GM23338 (cell line): ENCODE results near the gene MEIOSIN. TPM values are rescaled to one million over a fixed set of nuclear protein-coding genes. Genes with fewer than 3 reads are reported as not detected.
A peak's percentile ranks its signal among the peaks of the same experiment; 100 is the strongest.

Experiments used
- ATAC-seq: fragments of 200-7000 bp; cut with Tn5 transposase; 3 replicates; pipeline ENCODE4 v1.9.1; 2020
- DNase-seq: peaks from one replicate; pipeline ENCODE4 v3.0.0-alpha.2; 2015; ENCODE audit warnings: low spot score
- H2AFZ ChIP-seq: fragments of 200-600 bp; sonication (generic); 2 replicates; pipeline ENCODE4 v1.8.0; 2016; ENCODE audit warnings: antibody characterized with exemption, mild to moderate bottlenecking, moderate library complexity
- H3F3A ChIP-seq: fragments of 200-600 bp; sonication (generic); replicated peaks from 2 replicates; pipeline ENCODE4 v1.8.0; 2017; ENCODE audit warnings: antibody characterized with exemption, mixed run types, low read depth
- H3K27ac ChIP-seq: fragments of 200-600 bp; sonication (generic); 2 replicates; pipeline ENCODE4 v1.6.1; 2016; ENCODE audit warnings: low read depth
- H3K27me3 ChIP-seq: fragments of 200-600 bp; sonication (generic); 2 replicates; pipeline ENCODE4 v1.8.0; 2016; ENCODE audit warnings: mild to moderate bottlenecking, mixed run types, moderate library complexity; ENCODE audit not compliant: insufficient read depth
- H3K36me3 ChIP-seq: fragments of 200-600 bp; sonication (generic); 2 replicates; pipeline ENCODE4 v1.8.0; 2016; ENCODE audit warnings: mild to moderate bottlenecking; ENCODE audit not compliant: insufficient read depth
- H3K4me1 ChIP-seq: fragments of 200-600 bp; sonication (generic); 2 replicates; pipeline ENCODE4 v1.8.0; 2016; ENCODE audit warnings: mild to moderate bottlenecking, moderate library complexity; ENCODE audit not compliant: insufficient read depth
- H3K4me2 ChIP-seq: fragments of 200-600 bp; sonication (generic); 2 replicates; pipeline ENCODE4 v1.7.1; 2017; ENCODE audit warnings: mixed run types
- H3K4me3 ChIP-seq: fragments of 200-600 bp; sonication (generic); 2 replicates; pipeline ENCODE4 v1.6.1; 2016; ENCODE audit warnings: mixed run types
- H3K79me2 ChIP-seq: fragments of 200-600 bp; sonication (generic); replicated peaks from 2 replicates; pipeline ENCODE4 v1.8.0; 2017; ENCODE audit warnings: mild to moderate bottlenecking; ENCODE audit not compliant: insufficient read depth
- H3K9me2 ChIP-seq: fragments of 200-600 bp; sonication (generic); 2 replicates; pipeline ENCODE4 v1.8.0; 2017; ENCODE audit not compliant: insufficient read depth
- H4K20me1 ChIP-seq: fragments of 200-600 bp; sonication (generic); replicated peaks from 2 replicates; pipeline ENCODE4 v1.8.0; 2017; ENCODE audit warnings: mild to moderate bottlenecking; ENCODE audit not compliant: insufficient read depth
- H3K27ac Mint-ChIP-seq: 2 replicates; pipeline ENCODE4 v1.8.0; 2020; ENCODE audit warnings: inconsistent platforms, mild to moderate bottlenecking, moderate library complexity, mixed read lengths
- H3K27me3 Mint-ChIP-seq: 3 replicates; pipeline ENCODE4 v1.8.0; 2022; ENCODE audit warnings: low read depth, mild to moderate bottlenecking, moderate library complexity, mixed read lengths, inconsistent platforms; ENCODE audit not compliant: insufficient read depth, poor library complexity
- H3K36me3 Mint-ChIP-seq: 3 replicates; pipeline ENCODE4 v1.8.0; 2021; ENCODE audit warnings: low read depth, mild to moderate bottlenecking, inconsistent platforms, moderate library complexity, mixed read lengths
- H3K4me1 Mint-ChIP-seq: 3 replicates; pipeline ENCODE4 v1.8.0; 2020; ENCODE audit warnings: mild to moderate bottlenecking, inconsistent platforms, mixed read lengths
- H3K4me3 Mint-ChIP-seq: 3 replicates; pipeline ENCODE4 v1.8.0; 2021; ENCODE audit warnings: moderate library complexity, mild to moderate bottlenecking, inconsistent platforms, mixed read lengths
- H3K9me3 Mint-ChIP-seq: 3 replicates; pipeline ENCODE4 v1.8.0; 2020; ENCODE audit warnings: moderate library complexity, mild to moderate bottlenecking, inconsistent platforms, mixed read lengths
- EZH2phosphoT487 ChIP-seq: fragments of 200-600 bp; sonication (generic); IDR thresholded peaks from one replicate; pipeline ENCODE4 v1.8.1; 2018; ENCODE audit warnings: antibody characterized with exemption; ENCODE audit not compliant: unreplicated experiment
- JUNB ChIP-seq: IDR thresholded peaks from one replicate; pipeline ENCODE4 v1.6.1; 2016; ENCODE audit warnings: antibody characterized with exemption; ENCODE audit not compliant: unreplicated experiment
- NANOG ChIP-seq: IDR thresholded peaks from 2 replicates; pipeline ENCODE4 v1.6.1; 2016; ENCODE audit warnings: antibody characterized with exemption, borderline replicate concordance
- POLR2AphosphoS5 ChIP-seq: IDR thresholded peaks from 2 replicates; pipeline ENCODE4 v1.6.1; 2016; ENCODE audit warnings: antibody characterized with exemption, low read depth
- STAT1 ChIP-seq: IDR thresholded peaks from one replicate; pipeline ENCODE4 v1.6.1; 2016; ENCODE audit warnings: antibody characterized with exemption; ENCODE audit not compliant: unreplicated experiment
- ZNF114 ChIP-seq: fragments of 250-450 bp; sonication (Bioruptor Pico); IDR thresholded peaks from 2 replicates; pipeline ENCODE4 v1.5.0; 2020; ENCODE audit warnings: mild to moderate bottlenecking, moderate library complexity
- polyA plus RNA-seq: library from polyadenylated mRNA; unstranded; fragments of >200 nt; fragmentation: Nextera tagmentation; extraction: Ambion mirVana; gene quantifications from 2 replicates; pipeline ENCODE4 v1.2.1, GENCODE V29; 2016
- total RNA-seq: library from RNA; depleted of rRNA; stranded (reverse); fragments of >200 nt; shearing (Covaris generic); gene quantifications from 2 replicates; pipeline ENCODE4 v1.2.3, GENCODE V29; 2014
- TF ChIP-seq, protein P1 (sequence below): fragments of 250-450 bp; sonication (Bioruptor Pico); IDR thresholded peaks from 2 replicates; pipeline ENCODE4 v1.5.0; 2020; ENCODE audit warnings: mild to moderate bottlenecking, moderate library complexity
- TF ChIP-seq, protein P2 (sequence below), 2 experiments: fragments of 200-600 bp in 1 of 2; sonication (generic) in 1 of 2; conservative IDR thresholded peaks; 2 replicates each; pipeline versions ENCODE4 v1.5.1 to v1.6.1; 2016 to 2017; ENCODE audit warnings: antibody characterized with exemption in 2 of 2, low read depth in 2 of 2, mild to moderate bottlenecking in 2 of 2, moderate library complexity in 1 of 2
- TF ChIP-seq, protein P3 (sequence below): IDR thresholded peaks from 2 replicates; pipeline ENCODE4 v1.6.1; 2016; ENCODE audit warnings: antibody characterized with exemption

MEIOSIN gene
- total and polyA plus RNA-seq, 2 experiments from 2014 or later = 0.21 to 0.28 TPM

DNA sequence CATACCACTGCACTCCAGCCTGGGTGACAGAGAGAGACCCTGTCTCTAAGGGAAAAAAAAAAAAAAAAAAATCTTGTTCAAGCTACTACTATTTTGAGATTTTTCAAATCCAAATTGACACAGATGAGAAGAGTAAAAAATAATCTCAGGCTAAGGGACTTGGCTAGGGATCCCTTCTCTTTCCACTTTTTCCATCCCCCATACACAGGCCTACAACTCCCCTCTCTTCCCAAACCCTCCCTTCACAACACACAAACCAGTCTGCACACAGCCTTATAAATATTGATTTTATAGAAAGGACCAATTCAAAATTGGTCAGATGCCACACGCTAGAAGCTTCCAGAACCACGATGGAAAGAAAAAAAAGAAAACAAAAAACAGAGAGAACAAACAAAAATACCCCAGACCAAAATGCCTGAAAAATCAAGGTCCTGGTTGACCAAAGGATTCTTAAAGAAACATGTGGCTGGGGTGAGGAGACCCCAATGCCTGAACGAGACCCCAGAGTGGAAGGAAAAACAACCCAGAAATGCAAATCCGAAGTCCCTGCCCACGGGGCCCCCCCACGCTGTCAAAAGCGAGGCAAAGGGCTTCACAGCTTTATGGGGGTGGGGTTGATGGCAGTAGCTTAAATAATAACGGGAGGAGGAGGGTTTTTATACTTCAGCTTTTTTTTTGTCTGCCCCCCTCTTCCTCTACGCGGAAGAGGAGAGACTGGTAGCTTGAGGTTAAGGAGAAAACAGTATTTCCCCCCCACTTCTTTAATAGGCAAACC, 22.7 kb upstream of the MEIOSIN start (continued):
- TF ChIP-seq, protein P1, sequence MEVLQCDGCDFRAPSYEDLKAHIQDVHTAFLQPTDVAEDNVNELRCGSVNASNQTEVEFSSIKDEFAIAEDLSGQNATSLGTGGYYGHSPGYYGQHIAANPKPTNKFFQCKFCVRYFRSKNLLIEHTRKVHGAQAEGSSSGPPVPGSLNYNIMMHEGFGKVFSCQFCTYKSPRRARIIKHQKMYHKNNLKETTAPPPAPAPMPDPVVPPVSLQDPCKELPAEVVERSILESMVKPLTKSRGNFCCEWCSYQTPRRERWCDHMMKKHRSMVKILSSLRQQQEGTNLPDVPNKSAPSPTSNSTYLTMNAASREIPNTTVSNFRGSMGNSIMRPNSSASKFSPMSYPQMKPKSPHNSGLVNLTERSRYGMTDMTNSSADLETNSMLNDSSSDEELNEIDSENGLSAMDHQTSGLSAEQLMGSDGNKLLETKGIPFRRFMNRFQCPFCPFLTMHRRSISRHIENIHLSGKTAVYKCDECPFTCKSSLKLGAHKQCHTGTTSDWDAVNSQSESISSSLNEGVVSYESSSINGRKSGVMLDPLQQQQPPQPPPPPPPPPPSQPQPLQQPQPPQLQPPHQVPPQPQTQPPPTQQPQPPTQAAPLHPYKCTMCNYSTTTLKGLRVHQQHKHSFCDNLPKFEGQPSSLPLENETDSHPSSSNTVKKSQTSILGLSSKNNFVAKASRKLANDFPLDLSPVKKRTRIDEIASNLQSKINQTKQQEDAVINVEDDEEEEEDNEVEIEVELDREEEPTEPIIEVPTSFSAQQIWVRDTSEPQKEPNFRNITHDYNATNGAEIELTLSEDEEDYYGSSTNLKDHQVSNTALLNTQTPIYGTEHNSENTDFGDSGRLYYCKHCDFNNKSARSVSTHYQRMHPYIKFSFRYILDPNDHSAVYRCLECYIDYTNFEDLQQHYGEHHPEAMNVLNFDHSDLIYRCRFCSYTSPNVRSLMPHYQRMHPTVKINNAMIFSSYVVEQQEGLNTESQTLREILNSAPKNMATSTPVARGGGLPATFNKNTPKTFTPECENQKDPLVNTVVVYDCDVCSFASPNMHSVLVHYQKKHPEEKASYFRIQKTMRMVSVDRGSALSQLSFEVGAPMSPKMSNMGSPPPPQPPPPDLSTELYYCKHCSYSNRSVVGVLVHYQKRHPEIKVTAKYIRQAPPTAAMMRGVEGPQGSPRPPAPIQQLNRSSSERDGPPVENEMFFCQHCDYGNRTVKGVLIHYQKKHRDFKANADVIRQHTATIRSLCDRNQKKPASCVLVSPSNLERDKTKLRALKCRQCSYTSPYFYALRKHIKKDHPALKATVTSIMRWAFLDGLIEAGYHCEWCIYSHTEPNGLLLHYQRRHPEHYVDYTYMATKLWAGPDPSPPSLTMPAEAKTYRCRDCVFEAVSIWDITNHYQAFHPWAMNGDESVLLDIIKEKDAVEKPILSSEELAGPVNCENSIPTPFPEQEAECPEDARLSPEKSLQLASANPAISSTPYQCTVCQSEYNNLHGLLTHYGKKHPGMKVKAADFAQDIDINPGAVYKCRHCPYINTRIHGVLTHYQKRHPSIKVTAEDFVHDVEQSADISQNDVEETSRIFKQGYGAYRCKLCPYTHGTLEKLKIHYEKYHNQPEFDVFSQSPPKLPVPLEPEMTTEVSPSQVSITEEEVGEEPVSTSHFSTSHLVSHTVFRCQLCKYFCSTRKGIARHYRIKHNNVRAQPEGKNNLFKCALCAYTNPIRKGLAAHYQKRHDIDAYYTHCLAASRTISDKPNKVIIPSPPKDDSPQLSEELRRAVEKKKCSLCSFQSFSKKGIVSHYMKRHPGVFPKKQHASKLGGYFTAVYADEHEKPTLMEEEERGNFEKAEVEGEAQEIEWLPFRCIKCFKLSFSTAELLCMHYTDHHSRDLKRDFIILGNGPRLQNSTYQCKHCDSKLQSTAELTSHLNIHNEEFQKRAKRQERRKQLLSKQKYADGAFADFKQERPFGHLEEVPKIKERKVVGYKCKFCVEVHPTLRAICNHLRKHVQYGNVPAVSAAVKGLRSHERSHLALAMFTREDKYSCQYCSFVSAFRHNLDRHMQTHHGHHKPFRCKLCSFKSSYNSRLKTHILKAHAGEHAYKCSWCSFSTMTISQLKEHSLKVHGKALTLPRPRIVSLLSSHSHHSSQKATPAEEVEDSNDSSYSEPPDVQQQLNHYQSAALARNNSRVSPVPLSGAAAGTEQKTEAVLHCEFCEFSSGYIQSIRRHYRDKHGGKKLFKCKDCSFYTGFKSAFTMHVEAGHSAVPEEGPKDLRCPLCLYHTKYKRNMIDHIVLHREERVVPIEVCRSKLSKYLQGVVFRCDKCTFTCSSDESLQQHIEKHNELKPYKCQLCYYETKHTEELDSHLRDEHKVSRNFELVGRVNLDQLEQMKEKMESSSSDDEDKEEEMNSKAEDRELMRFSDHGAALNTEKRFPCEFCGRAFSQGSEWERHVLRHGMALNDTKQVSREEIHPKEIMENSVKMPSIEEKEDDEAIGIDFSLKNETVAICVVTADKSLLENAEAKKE (CRISPR knock-in tag) = no peak
- TF ChIP-seq JUNB = no peak
- no peak for TF ChIP-seq NANOG
- TF ChIP-seq ZNF114 (CRISPR knock-in tag) = no peak

DNA sequence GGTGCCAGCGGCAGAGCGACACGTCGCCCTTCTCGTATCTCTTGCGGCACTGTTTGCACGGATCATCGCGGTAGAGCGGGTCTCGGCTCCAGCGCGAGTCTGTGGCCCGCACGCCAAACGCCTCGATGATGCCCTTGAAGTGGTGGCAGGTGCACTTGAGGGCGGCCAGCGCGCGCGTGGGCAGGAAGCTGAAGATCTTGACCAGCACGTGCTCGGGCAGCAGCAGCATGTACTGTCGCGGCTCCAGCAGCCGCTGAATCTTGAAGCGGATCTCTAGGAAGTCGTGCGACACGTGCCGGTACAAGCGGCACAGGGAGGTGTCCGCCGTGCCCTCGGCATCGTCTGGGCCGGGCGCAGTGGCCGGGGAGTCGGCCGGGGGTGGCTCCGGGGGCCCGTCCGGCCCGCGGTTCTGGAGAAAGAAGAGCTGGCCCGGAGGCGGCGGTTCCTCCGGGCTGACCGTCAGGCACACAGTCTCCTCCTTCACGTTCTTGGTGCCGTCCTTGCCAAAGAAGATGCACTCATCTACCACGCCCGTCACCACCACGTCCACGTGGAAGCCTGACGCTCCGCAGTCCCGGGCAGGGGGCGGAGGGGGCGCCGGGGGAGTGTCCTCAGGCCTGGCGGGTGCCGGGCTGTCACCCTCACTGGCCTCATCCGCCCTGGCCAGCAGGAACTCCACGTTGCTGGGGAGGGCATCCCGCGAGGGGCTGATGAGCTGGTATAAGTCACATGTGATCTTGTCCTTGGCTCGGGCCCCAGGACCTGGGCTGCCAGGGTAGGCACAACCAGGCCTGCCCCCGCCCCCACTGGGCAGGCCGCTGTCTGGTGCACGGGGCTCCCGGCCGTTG, 21.2 kb upstream of the MEIOSIN start:
- Mint-ChIP-seq H3K9me3 (no peaks in the 10 kb centered on the region), H3K27me3 (peaks cover 19% of the 10 kb centered on the region), H3K36me3 (peaks cover 13% of the 10 kb centered on the region), H3K4me3 (no peak overlapping the region), H3K27ac (no peak overlapping the region), H3K4me1 (peaks cover 33% of the 10 kb centered on the region)
- DNase-seq (no peak), ATAC-seq (no peak)
- peaks cover 6% of the 10 kb centered on the region for H4K20me1 ChIP-seq
- no peak overlapping the region for H3K27ac ChIP-seq
- TF ChIP-seq JUNB (no peak), POLR2AphosphoS5 (peak; percentile 2; the same call in 1 of the 2 replicates), EZH2phosphoT487 (no peak), STAT1 (no peak), ZNF114 (CRISPR knock-in tag) (no peak)
- TF ChIP-seq, protein P2, sequence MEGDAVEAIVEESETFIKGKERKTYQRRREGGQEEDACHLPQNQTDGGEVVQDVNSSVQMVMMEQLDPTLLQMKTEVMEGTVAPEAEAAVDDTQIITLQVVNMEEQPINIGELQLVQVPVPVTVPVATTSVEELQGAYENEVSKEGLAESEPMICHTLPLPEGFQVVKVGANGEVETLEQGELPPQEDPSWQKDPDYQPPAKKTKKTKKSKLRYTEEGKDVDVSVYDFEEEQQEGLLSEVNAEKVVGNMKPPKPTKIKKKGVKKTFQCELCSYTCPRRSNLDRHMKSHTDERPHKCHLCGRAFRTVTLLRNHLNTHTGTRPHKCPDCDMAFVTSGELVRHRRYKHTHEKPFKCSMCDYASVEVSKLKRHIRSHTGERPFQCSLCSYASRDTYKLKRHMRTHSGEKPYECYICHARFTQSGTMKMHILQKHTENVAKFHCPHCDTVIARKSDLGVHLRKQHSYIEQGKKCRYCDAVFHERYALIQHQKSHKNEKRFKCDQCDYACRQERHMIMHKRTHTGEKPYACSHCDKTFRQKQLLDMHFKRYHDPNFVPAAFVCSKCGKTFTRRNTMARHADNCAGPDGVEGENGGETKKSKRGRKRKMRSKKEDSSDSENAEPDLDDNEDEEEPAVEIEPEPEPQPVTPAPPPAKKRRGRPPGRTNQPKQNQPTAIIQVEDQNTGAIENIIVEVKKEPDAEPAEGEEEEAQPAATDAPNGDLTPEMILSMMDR (conservative IDR thresholded peaks at IDR 0.05; ENCODE audit: low read depth in 2 of 2) = 0 out of 4 replicates have a peak, but pooled peaks of 1 of the 2 experiments have one; percentile 2
- TF ChIP-seq, protein P3, sequence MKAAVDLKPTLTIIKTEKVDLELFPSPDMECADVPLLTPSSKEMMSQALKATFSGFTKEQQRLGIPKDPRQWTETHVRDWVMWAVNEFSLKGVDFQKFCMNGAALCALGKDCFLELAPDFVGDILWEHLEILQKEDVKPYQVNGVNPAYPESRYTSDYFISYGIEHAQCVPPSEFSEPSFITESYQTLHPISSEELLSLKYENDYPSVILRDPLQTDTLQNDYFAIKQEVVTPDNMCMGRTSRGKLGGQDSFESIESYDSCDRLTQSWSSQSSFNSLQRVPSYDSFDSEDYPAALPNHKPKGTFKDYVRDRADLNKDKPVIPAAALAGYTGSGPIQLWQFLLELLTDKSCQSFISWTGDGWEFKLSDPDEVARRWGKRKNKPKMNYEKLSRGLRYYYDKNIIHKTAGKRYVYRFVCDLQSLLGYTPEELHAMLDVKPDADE = no peak
- peaks cover 47% of the 10 kb centered on the region for H3K79me2 ChIP-seq
- no peak overlapping the region for H2AFZ ChIP-seq
- 0 out of 2 replicates have a peak, but pooled peaks cover 3% of the 10 kb centered on the region for H3F3A ChIP-seq
- no peaks in the 10 kb centered on the region for H3K36me3 ChIP-seq
- peaks cover 11% of the 10 kb centered on the region for H3K4me1 ChIP-seq
- H3K27me3 ChIP-seq = no peaks in the 10 kb centered on the region
- no peak overlapping the region for H3K4me3 ChIP-seq
- H3K9me2 ChIP-seq = no peaks in the 10 kb centered on the region
- no peak overlapping the region for H3K4me2 ChIP-seq
